Measurements from ENCODE around the gene ABCC8. TPM values are rescaled to one million over a fixed set of nuclear protein-coding genes. Genes with fewer than 3 reads are reported as not detected.

The ABCC8 gene
- total RNA-seq, 3 donors from 2014 or later = not detected

DNA sequence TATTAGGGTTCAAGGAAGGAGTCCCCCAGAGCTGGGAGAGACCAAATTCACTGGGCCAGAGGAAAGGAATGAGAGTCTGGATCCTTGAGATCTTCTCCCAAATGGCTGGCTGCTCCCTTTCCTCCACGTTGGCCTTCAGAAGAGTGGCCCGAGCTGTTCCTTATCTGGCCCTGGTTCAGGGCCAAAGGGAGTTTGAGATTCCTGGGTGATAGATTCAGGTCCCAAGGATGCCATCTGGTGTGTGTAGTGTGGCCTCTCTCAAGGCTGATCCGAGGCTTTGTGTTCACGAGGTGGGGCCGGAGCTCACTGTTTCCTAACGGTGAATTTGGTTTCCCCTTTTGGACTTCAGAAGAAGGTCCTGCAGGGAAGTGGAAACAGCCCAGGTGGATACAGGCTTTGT, 17.4 kb upstream of the ABCC8 start:
- Mint-ChIP-seq H3K4me1 (ENCODE audit: low read depth) (no peaks in the 10 kb centered on the region), H3K27me3 (ENCODE audit: low read depth) (peaks cover 10% of the 10 kb centered on the region)

DNA sequence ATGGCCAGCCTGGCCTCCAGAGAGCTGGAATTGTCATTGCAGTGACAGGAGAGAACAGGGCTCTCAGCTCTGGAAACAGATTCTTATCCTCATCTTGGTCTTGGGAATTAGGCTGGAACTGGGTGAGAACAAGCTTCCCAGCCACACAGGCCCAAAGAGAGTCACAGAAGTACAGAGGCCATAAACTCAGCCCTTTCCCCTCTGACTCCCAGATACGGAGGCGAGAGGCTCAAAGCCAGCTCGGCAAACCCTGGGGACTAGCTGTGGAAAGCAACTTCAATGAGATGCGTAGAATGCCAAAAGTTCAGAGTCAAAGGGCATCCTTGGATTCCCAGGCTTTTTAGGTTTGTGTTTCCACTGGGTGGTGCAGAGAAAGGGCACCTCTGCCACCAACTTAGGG, 14.3 kb upstream of the ABCC8 start:
- Mint-ChIP-seq H3K4me1 (ENCODE audit: low read depth) (no peaks in the 10 kb centered on the region), H3K27me3 (ENCODE audit: low read depth) (peaks cover 13% of the 10 kb centered on the region), H3K4me3 (no peak overlapping the region), H3K9me3 (no peaks in the 10 kb centered on the region), H3K36me3 (ENCODE audit: insufficient read depth) (no peaks in the 10 kb centered on the region)
- no peak for ATAC-seq
- no peak for DNase-seq

More for the DNA sequence above, 17.4 kb upstream of the ABCC8 start:
- H3K4me3 Mint-ChIP-seq = no peak overlapping the region
- no peak for DNase-seq
- no peaks in the 10 kb centered on the region for H3K36me3 Mint-ChIP-seq (ENCODE audit: insufficient read depth)
- ATAC-seq = no peak
- H3K9me3 Mint-ChIP-seq = no peaks in the 10 kb centered on the region

DNA sequence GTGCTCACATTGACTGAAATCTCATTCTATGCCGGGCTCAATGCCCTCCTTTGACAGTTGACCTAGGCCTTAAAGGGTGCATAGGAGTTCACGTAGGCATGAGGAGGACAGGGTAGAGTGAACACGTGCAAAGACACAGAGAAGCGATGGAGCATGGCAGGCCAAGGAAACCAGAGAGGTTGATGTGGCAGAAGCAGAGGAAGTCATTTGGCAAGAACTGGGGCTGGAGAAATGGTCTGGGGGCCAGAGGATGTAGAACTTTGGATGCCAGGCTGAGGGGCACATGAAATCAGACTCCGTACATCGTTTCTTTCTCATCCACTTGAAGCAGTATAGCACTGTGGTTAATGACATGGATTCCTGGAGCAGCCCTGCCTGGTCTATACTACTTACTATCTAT, 13.6 kb upstream of the ABCC8 start:
- Mint-ChIP-seq H3K27me3 (ENCODE audit: low read depth) (peaks cover 13% of the 10 kb centered on the region), H3K4me3 (no peak overlapping the region), H3K36me3 (ENCODE audit: insufficient read depth) (no peaks in the 10 kb centered on the region), H3K4me1 (ENCODE audit: low read depth) (no peaks in the 10 kb centered on the region), H3K9me3 (no peaks in the 10 kb centered on the region)
- DNase-seq (no peak), ATAC-seq (no peak)

DNA sequence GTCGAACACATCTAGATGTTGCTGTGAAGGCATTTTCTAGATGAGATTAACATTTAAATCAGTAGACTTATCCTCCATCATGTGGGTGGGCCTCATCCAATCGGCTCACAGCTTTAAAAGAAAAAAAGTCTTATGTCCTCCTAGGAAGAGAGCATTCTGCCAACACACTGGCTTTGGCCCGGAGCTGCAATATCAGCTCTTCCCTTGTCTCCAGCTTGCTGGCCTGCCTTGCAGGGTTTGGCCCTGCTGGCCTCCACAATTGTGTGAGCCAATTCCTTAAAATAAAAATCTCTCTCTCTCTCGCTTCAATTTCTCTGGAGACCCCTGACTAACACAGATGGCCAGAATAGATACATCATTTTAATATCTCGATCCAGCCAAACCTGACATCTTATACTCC, 13.1 kb upstream of the ABCC8 start:
- H3K4me1 Mint-ChIP-seq (ENCODE audit: low read depth) = no peaks in the 10 kb centered on the region
- no peak for ATAC-seq
- peaks cover 13% of the 10 kb centered on the region for H3K27me3 Mint-ChIP-seq (ENCODE audit: low read depth)
- DNase-seq = no peak
- no peak overlapping the region for H3K4me3 Mint-ChIP-seq
- no peaks in the 10 kb centered on the region for H3K9me3 Mint-ChIP-seq
- H3K36me3 Mint-ChIP-seq (ENCODE audit: insufficient read depth) = no peaks in the 10 kb centered on the region

DNA sequence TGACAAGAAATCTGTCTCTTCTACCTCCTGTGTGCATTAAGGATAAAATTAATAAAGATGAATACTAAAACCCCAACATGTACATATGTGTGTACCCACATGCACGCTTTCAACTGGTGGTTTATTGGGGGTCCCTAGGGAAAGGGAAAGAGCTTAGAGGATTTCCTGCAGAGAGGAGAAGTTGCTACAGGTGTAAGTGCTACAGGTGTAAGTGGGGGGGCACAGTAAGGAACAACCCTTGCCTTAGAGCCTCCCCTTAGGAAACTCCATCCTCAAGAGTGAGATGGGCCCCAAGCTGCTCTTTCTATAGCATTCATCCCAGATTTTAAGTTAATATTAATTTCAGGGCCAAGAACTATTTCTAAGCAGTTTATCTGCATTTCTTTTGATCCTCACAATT, 11.9 kb upstream of the ABCC8 start:
- no peaks in the 10 kb centered on the region for H3K36me3 Mint-ChIP-seq (ENCODE audit: insufficient read depth)
- peaks cover 6% of the 10 kb centered on the region for H3K9me3 Mint-ChIP-seq
- peaks cover 11% of the 10 kb centered on the region for H3K27me3 Mint-ChIP-seq (ENCODE audit: low read depth)

DNA sequence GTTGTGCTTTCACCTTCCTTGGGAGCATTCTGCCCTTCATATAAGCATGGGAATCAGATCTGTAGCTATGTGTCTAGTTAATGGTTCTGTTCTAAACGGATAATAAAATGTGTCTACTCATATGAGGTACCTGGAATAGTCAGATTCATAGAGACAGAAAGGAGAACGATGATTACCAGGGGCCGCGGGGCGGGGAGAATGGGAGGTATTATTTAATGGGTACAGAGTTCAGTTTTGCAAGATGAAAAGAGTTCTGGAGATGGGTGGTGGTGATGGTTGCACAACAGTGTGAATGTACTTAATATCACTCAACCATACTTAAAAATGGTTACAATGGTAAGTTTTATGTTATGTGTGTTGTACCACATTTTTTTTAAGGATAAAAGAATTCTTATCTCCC, 10.0 kb upstream of the ABCC8 start:
- Mint-ChIP-seq H3K4me1 (ENCODE audit: low read depth) (no peaks in the 10 kb centered on the region), H3K27me3 (ENCODE audit: low read depth) (peaks cover 11% of the 10 kb centered on the region), H3K4me3 (no peak overlapping the region), H3K36me3 (ENCODE audit: insufficient read depth) (no peaks in the 10 kb centered on the region), H3K9me3 (peaks cover 8% of the 10 kb centered on the region)
- ATAC-seq = no peak
- no peak for DNase-seq

More for the DNA sequence above, 11.9 kb upstream of the ABCC8 start:
- DNase-seq (no peak), ATAC-seq (no peak)
- H3K4me1 Mint-ChIP-seq (ENCODE audit: low read depth) = no peaks in the 10 kb centered on the region
- no peak overlapping the region for H3K4me3 Mint-ChIP-seq

DNA sequence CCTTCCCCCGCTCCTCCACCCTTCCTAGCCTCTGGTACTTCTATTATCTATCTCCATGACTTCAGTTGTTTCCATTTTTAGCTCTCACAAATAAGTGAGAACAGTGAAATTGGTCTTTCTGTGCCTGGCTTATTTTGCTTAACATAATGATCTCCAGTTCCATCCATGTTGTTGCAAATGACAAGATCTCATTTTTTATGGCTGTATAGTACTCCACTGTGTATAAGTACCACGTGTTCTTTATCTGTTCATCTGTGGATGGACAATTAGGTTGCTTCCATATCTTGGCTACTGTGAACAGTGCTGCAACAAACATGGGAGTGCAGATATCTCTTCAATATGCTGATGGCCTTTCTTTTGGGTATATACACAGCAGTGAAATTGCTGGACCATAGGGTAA, 6.9 kb upstream of the ABCC8 start:
- H3K4me3 Mint-ChIP-seq = no peak overlapping the region
- H3K36me3 Mint-ChIP-seq (ENCODE audit: insufficient read depth) = no peaks in the 10 kb centered on the region
- no peak for DNase-seq
- H3K9me3 Mint-ChIP-seq = peaks cover 8% of the 10 kb centered on the region
- ATAC-seq = no peak
- H3K27me3 Mint-ChIP-seq (ENCODE audit: low read depth) = peaks cover 14% of the 10 kb centered on the region
- no peaks in the 10 kb centered on the region for H3K4me1 Mint-ChIP-seq (ENCODE audit: low read depth)

DNA sequence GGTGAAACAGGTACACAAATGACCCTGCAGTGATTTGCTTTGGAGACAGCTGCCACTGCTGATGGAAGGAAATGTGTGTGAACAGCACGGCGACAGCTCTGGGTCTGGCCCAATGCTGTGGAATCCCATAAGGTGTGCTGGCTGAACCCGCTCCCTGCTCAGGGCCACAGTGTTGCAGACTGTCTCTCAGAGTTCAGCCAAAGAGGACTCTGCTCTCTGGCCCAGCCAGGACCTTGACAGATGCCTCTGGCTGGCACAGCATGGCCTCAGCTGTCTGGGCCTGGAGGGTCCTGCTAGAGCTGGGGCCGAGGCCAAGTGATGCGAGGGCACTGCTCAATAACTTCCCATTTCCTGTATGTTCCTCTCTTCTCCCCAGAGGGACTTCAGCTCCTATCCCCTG, 5.3 kb upstream of the ABCC8 start:
- Mint-ChIP-seq H3K4me1 (ENCODE audit: low read depth) (no peaks in the 10 kb centered on the region), H3K36me3 (ENCODE audit: insufficient read depth) (no peaks in the 10 kb centered on the region), H3K4me3 (no peak overlapping the region), H3K9me3 (peaks cover 8% of the 10 kb centered on the region), H3K27me3 (ENCODE audit: low read depth) (peaks cover 23% of the 10 kb centered on the region)
- ATAC-seq (no peak), DNase-seq (no peak)

DNA sequence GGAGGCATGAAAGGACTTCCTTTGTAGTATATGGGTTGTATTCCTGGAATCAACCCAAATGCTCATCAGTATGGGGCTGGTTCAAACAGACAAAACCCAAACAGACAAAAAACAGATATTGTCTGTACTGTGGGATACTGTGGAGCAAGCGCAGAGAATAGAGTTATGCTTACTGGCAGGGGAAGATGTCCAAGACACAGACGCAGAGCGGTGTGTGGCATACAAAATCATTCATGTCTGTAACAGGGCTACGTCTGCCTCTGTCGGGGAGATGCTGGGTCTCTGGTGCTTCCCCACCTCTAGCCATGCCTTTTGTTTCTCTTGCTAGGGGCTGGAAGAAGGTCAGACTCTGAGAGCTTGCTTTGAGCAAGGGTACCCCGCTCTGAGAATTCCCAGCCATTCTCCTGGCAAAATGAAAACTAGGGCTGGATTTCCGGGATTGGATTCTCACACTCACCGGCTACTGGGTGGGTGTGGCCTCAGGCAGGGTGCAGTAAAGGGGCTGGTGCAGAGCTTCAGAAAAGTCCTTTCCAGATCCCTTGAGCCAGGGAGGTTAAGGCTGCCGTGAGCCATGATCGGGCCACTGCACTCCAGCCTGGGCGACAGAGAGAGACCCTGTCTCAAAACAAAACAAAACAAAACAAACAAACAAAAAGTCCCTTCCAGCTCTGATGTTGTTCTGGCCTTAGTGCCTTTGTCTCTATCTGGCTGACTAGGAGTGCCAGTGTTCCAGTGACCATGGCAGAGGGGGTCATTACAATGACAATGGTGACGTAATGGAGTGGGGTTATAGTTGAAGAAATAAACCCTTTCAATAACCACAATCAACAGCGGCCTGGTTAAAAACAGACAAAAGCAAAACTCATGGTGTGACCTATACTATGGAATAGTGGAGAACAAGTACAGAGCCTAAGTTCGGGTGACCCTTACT, 2.9 kb upstream of the ABCC8 start:
- no peak for ATAC-seq
- H3K4me1 Mint-ChIP-seq (ENCODE audit: low read depth) = no peaks in the 10 kb centered on the region

DNA sequence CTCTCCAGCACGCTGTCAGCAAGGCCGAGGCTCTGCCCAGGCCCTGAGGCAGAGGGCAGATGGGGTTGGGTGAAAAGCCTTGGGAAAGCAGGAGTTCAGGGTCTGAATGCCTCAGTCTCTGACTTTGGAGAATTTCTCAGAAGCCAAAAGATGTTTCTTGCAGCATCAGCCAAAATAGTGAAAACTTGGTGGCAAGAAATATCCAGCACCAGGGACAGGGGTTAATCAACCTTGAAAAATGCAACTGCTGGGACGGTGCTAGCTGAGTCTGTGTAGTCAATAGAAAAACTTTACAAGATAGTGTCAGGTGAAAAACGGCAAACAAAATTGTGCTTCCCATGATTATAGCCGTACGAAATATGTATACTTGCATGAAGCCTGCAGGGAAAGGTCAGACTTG, 1.4 kb upstream of the ABCC8 start:
- Mint-ChIP-seq H3K9me3 (no peaks in the 10 kb centered on the region), H3K4me3 (no peak overlapping the region), H3K4me1 (ENCODE audit: low read depth) (no peaks in the 10 kb centered on the region), H3K27me3 (ENCODE audit: low read depth) (peaks cover 54% of the 10 kb centered on the region), H3K36me3 (ENCODE audit: insufficient read depth) (no peaks in the 10 kb centered on the region)
- DNase-seq (no peak), ATAC-seq (no peak)

More for the DNA sequence above, 2.9 kb upstream of the ABCC8 start:
- Mint-ChIP-seq H3K36me3 (ENCODE audit: insufficient read depth) (no peaks in the 10 kb centered on the region), H3K9me3 (peaks cover 8% of the 10 kb centered on the region), H3K4me3 (no peak overlapping the region), H3K27me3 (ENCODE audit: low read depth) (peaks cover 42% of the 10 kb centered on the region)
- DNase-seq = no peak

DNA sequence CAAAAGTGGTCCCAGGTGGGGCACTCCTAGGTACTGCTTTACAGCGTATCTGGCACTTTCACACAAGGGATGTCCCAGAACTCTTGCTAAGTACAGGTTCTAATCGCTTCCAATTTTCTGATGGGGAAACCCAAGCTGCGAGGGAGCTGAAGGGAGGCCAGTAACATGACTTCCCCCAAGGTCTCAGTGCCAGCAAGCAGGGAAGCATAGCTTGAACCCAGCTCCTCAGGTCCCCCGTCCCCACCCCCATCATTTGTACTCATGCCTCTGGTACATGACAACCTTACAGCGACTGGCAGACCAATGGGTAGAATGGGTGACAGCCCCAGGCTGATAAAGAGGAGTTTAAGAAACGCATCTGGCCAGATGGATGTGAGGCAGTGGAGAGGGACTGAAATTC, 716 bp upstream of the ABCC8 start:
- no peak for DNase-seq
- H3K27me3 Mint-ChIP-seq (ENCODE audit: low read depth) = peaks cover 58% of the 10 kb centered on the region
- no peak overlapping the region for H3K4me3 Mint-ChIP-seq
- no peaks in the 10 kb centered on the region for H3K9me3 Mint-ChIP-seq
- no peak for ATAC-seq
- no peaks in the 10 kb centered on the region for H3K36me3 Mint-ChIP-seq (ENCODE audit: insufficient read depth)
- H3K4me1 Mint-ChIP-seq (ENCODE audit: low read depth) = no peaks in the 10 kb centered on the region

DNA sequence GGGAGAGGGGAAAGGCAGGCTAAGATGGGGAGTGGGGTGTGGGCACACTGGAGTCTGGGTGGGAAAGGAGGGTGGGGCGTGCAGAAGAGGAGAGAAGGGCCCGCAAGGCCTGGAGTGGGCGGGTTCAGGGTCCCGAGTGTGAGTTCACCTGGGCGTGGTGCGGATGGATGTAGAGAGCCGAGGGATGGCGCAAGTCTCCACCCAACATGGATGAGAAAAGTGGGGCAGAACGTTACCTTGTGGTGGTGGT, 364 bp upstream of the ABCC8 start:
- Mint-ChIP-seq H3K27me3 (ENCODE audit: low read depth) (peaks cover 58% of the 10 kb centered on the region), H3K9me3 (no peaks in the 10 kb centered on the region), H3K36me3 (ENCODE audit: insufficient read depth) (no peaks in the 10 kb centered on the region), H3K4me3 (no peak overlapping the region), H3K4me1 (ENCODE audit: low read depth) (no peaks in the 10 kb centered on the region)
- DNase-seq (no peak), ATAC-seq (no peak)

DNA sequence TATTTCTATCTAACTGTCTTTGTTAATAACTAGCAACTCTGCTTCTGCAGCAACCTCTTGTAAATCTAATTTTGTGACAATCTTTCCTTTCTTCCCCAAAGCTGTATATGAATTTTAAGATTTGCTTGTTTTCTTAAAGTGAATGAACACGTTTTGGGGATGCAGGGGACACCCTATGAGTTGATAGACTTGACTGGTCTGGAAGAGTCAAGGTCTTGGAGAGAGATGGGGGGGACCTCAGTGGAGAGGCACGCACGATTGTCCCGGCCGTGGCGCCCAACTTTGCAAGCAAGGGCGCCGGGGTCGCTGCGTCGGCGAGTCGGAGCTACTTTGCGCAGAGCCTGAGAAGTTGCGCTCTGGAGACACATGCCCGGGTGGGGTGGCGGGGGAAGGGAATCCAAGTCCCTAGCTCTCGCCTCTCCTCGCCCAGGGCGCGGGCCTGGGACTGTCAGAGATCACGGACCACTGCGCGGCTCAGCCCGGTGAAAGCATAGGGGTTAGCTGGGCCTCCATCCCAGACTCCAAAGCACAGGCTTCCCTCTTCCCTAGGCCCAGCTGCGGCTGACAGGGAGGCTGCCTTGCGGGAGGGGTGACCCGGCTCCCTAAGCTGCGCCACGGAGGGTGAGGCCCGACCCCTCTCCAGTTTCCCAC, 854 bp downstream of the ABCC8 start:
- ATAC-seq = no peak
- Mint-ChIP-seq H3K4me3 (no peak overlapping the region), H3K27me3 (ENCODE audit: low read depth) (peaks cover 63% of the 10 kb centered on the region), H3K4me1 (ENCODE audit: low read depth) (no peaks in the 10 kb centered on the region), H3K9me3 (no peaks in the 10 kb centered on the region), H3K36me3 (ENCODE audit: insufficient read depth) (no peaks in the 10 kb centered on the region)
- no peak for DNase-seq

DNA sequence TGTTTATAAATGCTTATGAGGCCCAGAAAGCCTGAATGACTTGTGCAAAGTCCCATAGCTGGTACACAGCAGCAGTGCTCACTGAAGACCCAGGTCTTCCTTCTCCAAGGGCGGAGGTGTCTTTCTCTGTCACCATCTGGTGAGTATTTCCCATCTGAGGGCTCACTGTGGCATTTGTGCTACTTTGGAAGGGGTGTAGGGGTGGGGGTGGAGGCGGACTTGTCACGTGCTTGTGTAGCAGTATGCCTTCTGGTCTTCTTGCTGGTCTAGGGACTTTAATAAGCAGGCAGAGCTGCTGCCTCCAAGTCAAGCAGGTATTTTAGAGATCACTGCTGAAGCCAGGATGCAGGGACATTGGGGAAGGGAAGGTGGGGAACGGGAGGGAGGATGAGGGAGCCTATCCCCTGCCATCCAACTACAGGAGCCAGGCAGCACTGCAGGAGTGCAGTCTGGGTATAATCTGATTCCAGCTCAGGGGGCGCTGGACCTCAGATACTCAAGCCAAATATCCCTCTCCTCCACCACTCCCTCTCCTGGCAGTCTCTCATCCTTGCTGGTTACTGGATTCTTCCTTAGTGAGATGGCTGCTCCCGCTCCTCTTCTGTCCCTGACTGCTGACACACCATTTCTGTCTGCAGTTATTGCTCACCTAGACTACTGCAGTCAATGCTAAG, 3.4 kb downstream of the ABCC8 start:
- DNase-seq (no peak), ATAC-seq (no peak)
- no peaks in the 10 kb centered on the region for H3K4me1 Mint-ChIP-seq (ENCODE audit: low read depth)
- no peaks in the 10 kb centered on the region for H3K9me3 Mint-ChIP-seq
- peaks cover 52% of the 10 kb centered on the region for H3K27me3 Mint-ChIP-seq (ENCODE audit: low read depth)
- H3K4me3 Mint-ChIP-seq = no peak overlapping the region
- no peaks in the 10 kb centered on the region for H3K36me3 Mint-ChIP-seq (ENCODE audit: insufficient read depth)

DNA sequence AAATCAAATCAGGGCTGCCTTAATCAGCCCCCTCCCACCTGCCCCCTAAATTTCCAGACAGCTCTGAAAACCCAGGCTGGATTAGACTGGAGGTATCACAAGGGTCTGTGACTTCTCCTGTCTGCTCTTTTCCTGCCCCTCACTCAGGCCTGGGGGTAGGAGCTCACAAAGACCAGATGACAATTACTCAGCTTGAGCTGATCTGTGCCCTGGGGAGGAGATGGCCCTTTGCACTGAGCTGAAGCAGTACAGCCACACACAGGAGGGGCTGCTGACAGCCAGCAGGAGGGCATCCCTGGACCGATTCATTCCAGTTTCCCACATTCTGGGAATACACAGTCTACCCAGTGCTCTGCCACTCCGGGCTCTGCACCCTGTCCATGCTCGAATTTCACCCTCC, 4.2 kb downstream of the ABCC8 start:
- Mint-ChIP-seq H3K9me3 (no peaks in the 10 kb centered on the region), H3K4me3 (no peak overlapping the region), H3K36me3 (ENCODE audit: insufficient read depth) (no peaks in the 10 kb centered on the region), H3K27me3 (ENCODE audit: low read depth) (peaks cover 46% of the 10 kb centered on the region), H3K4me1 (ENCODE audit: low read depth) (no peaks in the 10 kb centered on the region)
- no peak for ATAC-seq
- no peak for DNase-seq

Measured in activated T-cell treated with anti-CD3 and anti-CD28 coated beads, Interleukin-2, amount 50 U/mL, for 4 hours (primary cell).